ENCODE data around the gene RPS15.

DNA sequence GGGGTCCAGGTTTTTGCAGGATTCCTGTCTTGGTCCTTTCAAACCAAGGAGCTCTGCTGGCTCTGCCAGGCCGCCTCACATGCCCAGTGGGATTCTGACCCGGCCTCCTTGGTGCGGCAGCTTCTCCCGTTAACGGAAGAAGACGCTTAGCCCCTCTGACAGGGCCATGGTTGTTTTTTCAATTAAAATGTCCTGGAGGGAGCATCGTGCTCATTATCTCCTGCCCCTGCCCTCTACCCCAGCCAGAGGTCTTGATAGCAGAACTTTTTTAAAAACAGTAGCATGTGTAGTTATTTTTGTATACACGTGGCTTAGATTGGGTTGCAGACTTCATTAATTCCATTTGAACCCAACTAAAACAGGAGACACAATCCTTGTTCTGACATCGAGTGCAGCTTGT is 11.5 kb upstream of the RPS15 start:
- no peak for TF ChIP-seq CTCF (conservative IDR thresholded peaks at IDR 0.05)
- no peak for TF ChIP-seq ZFX (IDR thresholded peaks at IDR 0.05)
